GM19328 (cell line): ENCODE data around the gene CPN1.
"Not testable (repeated sequence)": the region's sequence is repeated elsewhere in the genome, so short reads cannot be mapped to it uniquely, and the experiment has no call there.

Experiments used
- ATAC-seq: cut with Tn5 transposase; IDR thresholded peaks from one replicate; pipeline ENCODE4 v1.9.1; 2021; ENCODE audit warnings: mild to moderate bottlenecking, moderate library complexity; ENCODE audit not compliant: unreplicated experiment

Gene CPN1

GRCh38 chr10:100025576-100025975 is 56.1 kb downstream of the CPN1 start:
- ATAC-seq, result no peak

GRCh38 chr10:100024748-100025147 is 56.9 kb downstream of the CPN1 start:
- ATAC-seq, result no peak

- ATAC-seq, result no peak
Measured at GRCh38 chr10:100022403-100022802, 59.3 kb downstream of the CPN1 start.

- no peak for ATAC-seq
Measured at GRCh38 chr10:100021322-100021721, 60.3 kb downstream of the CPN1 start.

- ATAC-seq, result no peak
Measured at GRCh38 chr10:100020886-100021253, 60.8 kb downstream of the CPN1 start.

- ATAC-seq, result peak; percentile 59
Measured at GRCh38 chr10:100020142-100020885, 61.4 kb downstream of the CPN1 start.

- ATAC-seq, result no peak
Measured at GRCh38 chr10:100019787-100020141, 61.9 kb downstream of the CPN1 start.

- ATAC-seq, result peak; percentile 67
Measured at GRCh38 chr10:100014071-100014762, 67.5 kb downstream of the CPN1 start.

GRCh38 chr10:100013621-100014020 is 68.0 kb downstream of the CPN1 start:
- ATAC-seq, result no peak

- ATAC-seq, result not testable (repeated sequence)
Measured at GRCh38 chr10:100011906-100012305, 69.8 kb downstream of the CPN1 start.

- peak; percentile 66 for ATAC-seq
Measured at GRCh38 chr10:100009793-100010676, 71.6 kb downstream of the CPN1 start, which contains the start of gene DNMBP. Gene DNMBP, minus strand, starts transcription at chr10:100009947. Its CDS starts 37,823 bp downstream, at chr10:99972124.

- peak; percentile 40 for ATAC-seq
Measured at GRCh38 chr10:100009283-100009792, 72.3 kb downstream of the CPN1 start.

- no peak for ATAC-seq
Measured at GRCh38 chr10:100008708-100009282, 72.9 kb downstream of the CPN1 start.

- no peak for ATAC-seq
Measured at GRCh38 chr10:100008142-100008522, 73.5 kb downstream of the CPN1 start.

GRCh38 chr10:100007231-100008141 is 74.2 kb downstream of the CPN1 start:
- no peak for ATAC-seq

- no peak for ATAC-seq
Measured at GRCh38 chr10:100006243-100006886, 75.3 kb downstream of the CPN1 start.

- no peak for ATAC-seq
Measured at GRCh38 chr10:100004805-100005510, 76.7 kb downstream of the CPN1 start.

GRCh38 chr10:100000109-100000644 is 81.5 kb downstream of the CPN1 start:
- ATAC-seq, result no peak
